Trophoblast cell (in vitro differentiated cells and primary cell): ENCODE results near the gene C17orf114.

Experiments used
- DNase-seq, 2 donors: peaks; one replicate each; pipeline ENCODE4 v3.0.0-alpha.2; 2016
- H2AFZ ChIP-seq: 2 replicates; pipeline ENCODE4 v1.6.1; 2013; ENCODE audit warnings: low read length, moderate library complexity, mild to moderate bottlenecking; ENCODE audit not compliant: insufficient read depth, poor library complexity
- H2AK5ac ChIP-seq: 2 replicates; pipeline ENCODE4 v1.6.1; 2013; ENCODE audit warnings: mild to moderate bottlenecking, low read length
- H2BK120ac ChIP-seq: 2 replicates; pipeline ENCODE4 v1.6.1; 2013; ENCODE audit warnings: low read length, mild to moderate bottlenecking, moderate library complexity; ENCODE audit not compliant: insufficient read depth, poor library complexity
- H2BK12ac ChIP-seq: 2 replicates; pipeline ENCODE4 v1.6.1; 2013; ENCODE audit warnings: mild to moderate bottlenecking, low read length, moderate library complexity
- H2BK5ac ChIP-seq: 2 replicates; pipeline ENCODE4 v1.6.1; 2013; ENCODE audit warnings: low read length, low read depth, moderate library complexity, mild to moderate bottlenecking; ENCODE audit not compliant: poor library complexity
- H3K14ac ChIP-seq: 2 replicates; pipeline ENCODE4 v1.6.1; 2013; ENCODE audit warnings: mild to moderate bottlenecking, low read length
- H3K18ac ChIP-seq: 2 replicates; pipeline ENCODE4 v1.6.1; 2013; ENCODE audit warnings: mild to moderate bottlenecking, low read length
- H3K23ac ChIP-seq: 2 replicates; pipeline ENCODE4 v1.6.1; 2013; ENCODE audit warnings: low read length
- H3K27ac ChIP-seq: 2 replicates; pipeline ENCODE4 v1.5.1; 2013; ENCODE audit warnings: low read depth, mild to moderate bottlenecking, inconsistent platforms, low read length, moderate library complexity
- H3K27me3 ChIP-seq: 2 replicates; pipeline ENCODE4 v1.6.1; 2013; ENCODE audit warnings: inconsistent platforms, mild to moderate bottlenecking, low read length, moderate library complexity; ENCODE audit not compliant: insufficient read depth
- H3K36me3 ChIP-seq, 2 experiments: 1 replicate in 1 of 2; 2 replicates in 1 of 2; pipeline ENCODE4 v1.6.1; 2013; ENCODE audit warnings: low read length in 2 of 2, mild to moderate bottlenecking in 2 of 2, moderate library complexity in 1 of 2; ENCODE audit not compliant: insufficient read depth in 2 of 2, control insufficient read depth in 1 of 2
- H3K4ac ChIP-seq: 2 replicates; pipeline ENCODE4 v1.6.1; 2013; ENCODE audit warnings: low read depth, mild to moderate bottlenecking, low read length, moderate library complexity
- H3K4me1 ChIP-seq, 2 experiments: 1 replicate in 1 of 2; 2 replicates in 1 of 2; pipeline ENCODE4 v1.6.1; 2013; ENCODE audit warnings: low read length in 2 of 2, mild to moderate bottlenecking in 2 of 2, moderate library complexity in 1 of 2; ENCODE audit not compliant: insufficient read depth in 2 of 2, control insufficient read depth in 1 of 2
- H3K4me2 ChIP-seq: 2 replicates; pipeline ENCODE4 v1.6.1; 2013; ENCODE audit warnings: inconsistent platforms, mild to moderate bottlenecking, low read length, moderate library complexity
- H3K4me3 ChIP-seq: 2 replicates; pipeline ENCODE4 v1.5.1; 2013; ENCODE audit warnings: mild to moderate bottlenecking, low read depth, low read length, inconsistent platforms
- H3K79me1 ChIP-seq: one replicate; pipeline ENCODE4 v1.6.1; 2013; ENCODE audit warnings: low read length
- H3K79me2 ChIP-seq: 2 replicates; pipeline ENCODE4 v1.6.1; 2013; ENCODE audit warnings: low read length, mild to moderate bottlenecking; ENCODE audit not compliant: control insufficient read depth, insufficient read depth, poor library complexity
- H3K9ac ChIP-seq: 2 replicates; pipeline ENCODE4 v1.6.1; 2013; ENCODE audit warnings: mild to moderate bottlenecking, low read length
- H3K9me3 ChIP-seq: 2 replicates; pipeline ENCODE4 v1.6.1; 2013; ENCODE audit warnings: low read depth, mild to moderate bottlenecking, control low read depth, inconsistent platforms, low read length; ENCODE audit not compliant: insufficient read depth
- H4K12ac ChIP-seq: 2 replicates; pipeline ENCODE4 v1.6.1; 2013; ENCODE audit warnings: low read depth, mild to moderate bottlenecking, low read length, moderate library complexity
- H4K8ac ChIP-seq: 2 replicates; pipeline ENCODE4 v1.6.1; 2013; ENCODE audit warnings: low read depth, mild to moderate bottlenecking, low read length, moderate library complexity
- H4K91ac ChIP-seq: one replicate; pipeline ENCODE4 v1.6.1; 2013; ENCODE audit warnings: low read depth, mild to moderate bottlenecking, low read length, moderate library complexity
- WGBS: extraction: QIAGEN DNeasy Blood & Tissue Kit; methylation state at CpG from one replicate; pipeline ENCODE4 v1.1.7; 2013; ENCODE audit warnings: missing lambda C conversion rate; ENCODE audit not compliant: insufficient read length, insufficient coverage; ENCODE audit errors: extremely low coverage; 5-methylcytosine and 5-hydroxymethylcytosine counted together

C17orf114 gene

GRCh38 chr17:4840893-4841242 is 38.7 kb upstream of the C17orf114 start:
- no CpG with 5 or more reads among the region's 10 CpGs for WGBS
- Histone ChIP-seq H4K12ac (no peak overlapping the region), H2BK120ac (no peak overlapping the region), H3K79me2 (peaks cover 18% of the 10 kb centered on the region), H3K4me2 (no peak overlapping the region), H3K4ac (peak overlapping the region; percentile 89), H4K91ac (no peak overlapping the region), H2AK5ac (no peak overlapping the region), H3K23ac (no peak overlapping the region), H2AFZ (no peak overlapping the region), H3K79me1 (no peaks in the 10 kb centered on the region), H2BK5ac (no peak overlapping the region), H3K27me3 (no peaks in the 10 kb centered on the region), H3K36me3 (peaks cover 8 to 15% of the 10 kb centered on the region in 2 experiments), H3K14ac (no peak overlapping the region), H2BK12ac (peak overlapping the region; percentile 23), H3K4me1 (peaks cover under 1 to 7% of the 10 kb centered on the region in 2 experiments), H4K8ac (no peak overlapping the region), H3K9ac (no peak overlapping the region), H3K18ac (no peak overlapping the region), H3K4me3 (no peak overlapping the region), H3K27ac (no peak overlapping the region), H3K9me3 (no peaks in the 10 kb centered on the region)
- no peak for DNase-seq

GRCh38 chr17:4839965-4840892 is 38.1 kb upstream of the C17orf114 start:
- DNase-seq = no peak
- Histone ChIP-seq H2AFZ (no peak overlapping the region), H3K4ac (peak overlapping the region; percentile 89), H3K27me3 (no peaks in the 10 kb centered on the region), H3K18ac (no peak overlapping the region), H2BK5ac (no peak overlapping the region), H3K9ac (no peak overlapping the region), H3K27ac (no peak overlapping the region), H3K9me3 (no peaks in the 10 kb centered on the region), H3K14ac (no peak overlapping the region), H3K36me3 (peaks cover 8 to 15% of the 10 kb centered on the region in 2 experiments), H3K23ac (no peak overlapping the region), H4K12ac (no peak overlapping the region), H2BK12ac (peak overlapping the region; percentile 23), H3K4me3 (no peak overlapping the region), H3K79me2 (peaks cover 18% of the 10 kb centered on the region), H3K4me2 (no peak overlapping the region), H4K8ac (no peak overlapping the region), H3K79me1 (no peaks in the 10 kb centered on the region), H4K91ac (no peak overlapping the region), H2BK120ac (no peak overlapping the region), H2AK5ac (no peak overlapping the region), H3K4me1 (peaks cover 3 to 12% of the 10 kb centered on the region in 2 experiments)
- 100% methylated on average over 1 of the region's 8 CpGs for WGBS

- H3K9me3 ChIP-seq = no peaks in the 10 kb centered on the region
- peaks cover 11 to 21% of the 10 kb centered on the region in 2 experiments for H3K4me1 ChIP-seq
- no peak overlapping the region for H4K91ac ChIP-seq
- H4K12ac ChIP-seq = no peak overlapping the region
- no peak overlapping the region for H2BK5ac ChIP-seq
- H3K18ac ChIP-seq = no peak overlapping the region
- no peak overlapping the region for H2BK12ac ChIP-seq
- DNase-seq = no peak
- no peak overlapping the region for H2BK120ac ChIP-seq
- H3K14ac ChIP-seq = no peak overlapping the region
- no peak overlapping the region for H3K4me2 ChIP-seq
- H3K79me1 ChIP-seq = no peaks in the 10 kb centered on the region
- no peak overlapping the region for H4K8ac ChIP-seq
- no peak overlapping the region for H3K23ac ChIP-seq
- H3K4ac ChIP-seq = peak overlapping the region; percentile 49
- H3K27ac ChIP-seq = no peak overlapping the region
- no peaks in the 10 kb centered on the region for H3K27me3 ChIP-seq
- peaks cover 22% of the 10 kb centered on the region for H3K79me2 ChIP-seq
- no peak overlapping the region for H3K9ac ChIP-seq
- WGBS = no CpG with 5 or more reads among the region's 8 CpGs
- no peak overlapping the region for H3K4me3 ChIP-seq
- H2AK5ac ChIP-seq = no peak overlapping the region
- H3K36me3 ChIP-seq = peaks cover 8 to 15% of the 10 kb centered on the region in 2 experiments
- H2AFZ ChIP-seq = no peak overlapping the region
Observed at GRCh38 chr17:4839221-4839620, 37.1 kb upstream of the C17orf114 start.

- H2BK120ac ChIP-seq = no peak overlapping the region
- peaks cover 8 to 13% of the 10 kb centered on the region in 2 experiments for H3K36me3 ChIP-seq
- peaks cover 30% of the 10 kb centered on the region for H3K79me2 ChIP-seq
- no peaks in the 10 kb centered on the region for H3K27me3 ChIP-seq
- no peak overlapping the region for H2BK12ac ChIP-seq
- H3K4me2 ChIP-seq = no peak overlapping the region
- peaks cover 13 to 24% of the 10 kb centered on the region in 2 experiments for H3K4me1 ChIP-seq
- H3K79me1 ChIP-seq = peaks cover 6% of the 10 kb centered on the region
- H3K9me3 ChIP-seq = no peaks in the 10 kb centered on the region
- WGBS = no CpG with 5 or more reads among the region's 3 CpGs
- H3K4ac ChIP-seq = peak overlapping the region; percentile 59
- no peak overlapping the region for H3K27ac ChIP-seq
- no peak overlapping the region for H4K12ac ChIP-seq
- no peak overlapping the region for H3K4me3 ChIP-seq
- no peak overlapping the region for H2BK5ac ChIP-seq
- H4K91ac ChIP-seq = no peak overlapping the region
- H2AFZ ChIP-seq = no peak overlapping the region
- H3K14ac ChIP-seq = no peak overlapping the region
- no peak overlapping the region for H2AK5ac ChIP-seq
- no peak overlapping the region for H3K9ac ChIP-seq
- no peak overlapping the region for H3K23ac ChIP-seq
- H3K18ac ChIP-seq = no peak overlapping the region
- no peak for DNase-seq
- H4K8ac ChIP-seq = no peak overlapping the region
Observed at GRCh38 chr17:4838309-4838785, 36.2 kb upstream of the C17orf114 start.
